CD4-positive, alpha-beta T cell treated with Interferon gamma for 1 hour (primary cell): Measurements from ENCODE around the gene BEAN1.

Source experiments
- DNase-seq: peaks from one replicate; pipeline ENCODE4 v3.0.0-alpha.2; 2020

The BEAN1 gene

DNA sequence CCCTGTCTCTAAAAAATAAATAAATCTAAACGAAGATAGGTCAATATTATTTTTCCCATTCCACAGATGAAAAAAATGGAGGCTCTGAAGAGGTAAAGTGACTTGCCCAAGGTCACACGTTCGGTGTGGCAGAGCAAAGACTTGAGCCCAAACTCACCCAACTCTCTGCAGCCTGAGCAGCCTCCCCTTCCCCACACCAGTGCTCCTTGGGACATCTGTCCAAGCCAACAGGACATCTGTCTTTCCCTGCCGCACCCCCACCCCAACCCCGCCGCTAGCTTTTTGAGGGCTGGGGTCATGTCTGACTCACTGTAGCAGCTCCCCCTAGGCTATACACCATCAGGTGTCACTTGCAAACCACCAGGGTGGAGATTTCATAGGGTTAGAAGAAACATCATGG, 5.2 kb upstream of the BEAN1 start:
- DNase-seq = no peak

DNA sequence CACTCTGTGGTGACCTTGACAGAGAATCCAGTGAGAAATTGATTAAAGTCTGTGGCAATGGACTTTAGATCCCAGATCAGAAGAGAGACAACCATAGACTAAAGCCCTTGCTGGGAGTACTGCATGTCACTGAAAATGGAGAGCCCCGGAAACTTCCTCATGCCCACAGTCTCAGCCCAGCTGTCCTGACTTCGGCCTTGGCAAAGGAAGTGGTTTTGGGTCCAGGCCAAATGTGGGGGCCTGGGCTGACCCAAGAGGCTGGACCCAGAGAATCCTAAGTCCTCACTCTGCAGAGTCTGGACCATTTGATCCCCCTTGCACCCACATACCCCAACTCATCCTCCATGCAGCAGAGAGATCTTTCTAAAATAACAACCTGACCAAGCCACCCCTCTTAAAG, 4.7 kb upstream of the BEAN1 start:
- no peak for DNase-seq

DNA sequence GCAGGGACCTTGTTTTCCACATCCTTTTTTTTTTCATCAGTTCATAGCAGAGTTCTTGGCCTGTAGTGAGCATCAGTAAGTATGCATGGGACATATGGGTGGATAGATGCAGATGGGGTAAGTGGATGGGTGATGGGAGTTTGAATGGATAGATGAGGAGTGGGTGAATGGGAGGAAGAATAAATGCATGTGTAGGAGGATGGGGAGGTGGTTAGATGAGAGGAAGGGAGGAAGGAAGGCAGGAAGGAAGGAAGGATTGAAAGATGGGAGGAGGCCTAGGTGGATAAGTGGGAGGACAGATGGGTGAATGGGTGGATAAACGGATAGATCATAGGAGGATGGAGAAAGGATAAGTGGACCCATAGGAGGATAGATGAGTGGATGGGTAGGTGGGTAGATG, 3.9 kb upstream of the BEAN1 start:
- DNase-seq = no peak

DNA sequence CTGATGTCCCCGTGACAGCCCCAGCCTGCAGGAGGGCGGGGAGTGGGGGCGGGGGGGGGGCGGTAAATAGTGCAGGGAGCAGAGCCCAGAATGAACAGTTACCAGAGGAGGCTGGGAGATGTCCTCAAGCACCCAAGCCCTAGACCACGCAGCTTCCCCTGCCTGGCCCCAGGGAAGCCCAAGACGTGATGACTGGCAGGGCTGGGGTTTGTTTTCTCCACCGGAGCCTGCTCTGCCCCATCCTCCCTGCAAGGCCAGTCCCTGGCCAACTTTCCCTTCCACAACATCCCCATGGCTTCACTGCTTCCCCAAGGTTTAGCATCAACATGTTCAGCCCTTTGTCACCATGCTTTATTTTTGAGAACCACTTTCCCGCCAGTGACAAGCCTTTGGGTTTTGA, 1.4 kb upstream of the BEAN1 start:
- DNase-seq = no peak

DNA sequence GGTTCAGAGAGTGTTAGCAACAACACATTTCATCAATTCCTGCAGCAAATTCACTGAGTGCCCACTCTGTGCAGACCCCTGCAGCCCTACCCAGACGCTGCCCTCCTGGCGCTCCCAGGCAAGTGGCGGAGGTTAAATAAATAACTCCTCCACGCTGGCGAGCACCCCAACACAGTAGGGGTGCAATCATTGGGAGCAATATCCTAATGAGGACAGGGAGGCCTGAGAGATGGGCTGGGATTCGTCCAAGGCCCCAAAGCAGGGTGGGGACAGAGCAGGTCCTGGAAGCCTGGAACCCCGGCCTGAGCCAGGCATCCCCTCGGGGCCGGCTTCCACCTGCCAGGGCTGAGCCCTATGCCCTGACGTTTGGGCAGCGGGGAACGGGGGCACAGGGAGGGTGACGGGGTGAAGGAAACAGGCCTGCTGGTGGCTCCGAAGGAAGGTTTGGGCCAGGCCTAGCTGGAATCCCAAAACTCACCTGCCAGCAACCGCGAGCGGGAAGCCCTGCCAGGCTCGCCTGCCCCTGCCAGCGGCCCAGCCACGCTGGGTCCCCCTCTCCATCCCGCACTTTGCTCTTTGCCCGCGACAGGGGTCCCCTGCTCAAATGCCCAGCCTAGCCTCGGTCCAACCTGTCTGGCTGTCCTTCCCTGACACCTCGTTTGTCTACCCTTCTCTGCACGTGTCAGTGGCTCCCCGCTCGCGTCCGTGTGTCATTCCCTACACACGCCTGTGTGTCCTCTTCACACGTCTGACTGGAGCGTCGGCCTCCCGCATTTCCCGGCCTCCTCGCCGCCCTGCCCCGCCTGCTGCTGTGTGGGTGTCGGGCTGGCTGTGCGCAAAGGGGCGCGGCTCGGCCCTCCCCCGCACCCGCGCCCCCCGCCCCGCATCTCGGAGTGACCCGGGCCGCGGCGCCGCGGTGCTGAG, 721 bp upstream of the BEAN1 start:
- no peak for DNase-seq

DNA sequence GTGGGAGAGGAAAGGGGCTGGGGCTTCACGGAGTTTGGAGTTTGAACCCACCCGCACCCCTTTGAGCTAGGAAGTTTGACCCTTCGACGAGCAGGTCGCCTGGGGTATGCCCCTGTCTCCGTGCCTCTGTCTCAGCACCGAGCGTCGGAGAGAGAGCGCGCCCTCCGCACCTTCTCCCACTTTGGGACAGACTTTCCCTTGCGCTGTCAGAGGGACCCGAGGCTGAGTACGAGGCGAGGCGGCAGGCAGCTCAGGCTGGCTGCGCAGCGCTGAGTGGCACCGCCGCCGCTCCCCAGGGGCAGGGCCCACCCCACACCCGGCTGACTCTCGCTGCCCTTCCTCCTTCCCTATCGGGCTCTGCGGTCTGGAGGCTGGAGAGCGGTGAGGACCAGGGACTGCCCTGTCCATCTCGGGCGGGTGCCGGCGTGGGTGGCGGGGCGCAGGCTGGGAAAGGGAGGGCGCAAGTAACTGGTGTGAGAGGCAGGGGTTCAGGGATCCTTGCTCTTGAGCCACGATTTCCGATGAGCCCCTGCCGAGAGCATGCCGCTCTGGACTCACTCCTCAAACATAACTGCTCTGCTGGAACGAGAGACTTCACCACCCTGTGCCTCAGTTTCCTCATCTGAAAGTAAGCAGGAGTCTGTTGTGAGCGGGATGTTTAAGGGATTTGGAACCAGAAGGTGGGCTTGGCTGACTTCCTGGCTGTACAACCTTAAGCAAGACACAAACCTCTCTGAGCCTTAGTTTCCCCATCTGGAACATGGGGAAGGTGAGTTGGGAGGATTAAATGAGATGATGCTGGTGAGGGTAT, 981 bp downstream of the BEAN1 start:
- no peak for DNase-seq

DNA sequence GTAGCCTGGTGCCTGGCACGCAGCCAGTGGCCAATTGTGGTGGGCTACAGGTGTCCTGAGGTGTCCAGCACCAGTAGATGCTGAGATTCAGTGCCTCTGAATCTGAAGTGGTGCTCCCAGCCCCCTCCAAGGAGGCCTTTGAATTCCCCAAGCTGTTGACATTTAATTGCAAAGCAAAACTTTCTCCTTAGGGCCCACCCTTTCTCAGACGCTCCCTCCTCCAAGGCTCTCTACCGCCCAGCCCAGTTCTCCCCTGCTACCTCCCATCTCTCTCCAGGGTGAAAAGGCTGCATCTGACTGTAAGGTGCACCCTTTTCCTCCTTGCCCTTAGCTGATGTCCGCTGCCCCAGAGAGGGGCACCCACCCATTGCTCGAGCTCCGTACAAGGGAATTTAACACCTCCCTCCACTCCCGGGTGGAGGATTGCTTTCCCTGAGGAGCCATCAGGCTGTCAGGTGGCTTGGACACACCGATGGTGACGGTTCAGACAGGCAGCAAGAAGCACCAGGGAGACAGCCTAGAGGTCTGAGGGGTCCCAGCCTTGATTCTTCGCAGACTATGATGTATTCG, 1.7 kb downstream of the BEAN1 start:
- no peak for DNase-seq

DNA sequence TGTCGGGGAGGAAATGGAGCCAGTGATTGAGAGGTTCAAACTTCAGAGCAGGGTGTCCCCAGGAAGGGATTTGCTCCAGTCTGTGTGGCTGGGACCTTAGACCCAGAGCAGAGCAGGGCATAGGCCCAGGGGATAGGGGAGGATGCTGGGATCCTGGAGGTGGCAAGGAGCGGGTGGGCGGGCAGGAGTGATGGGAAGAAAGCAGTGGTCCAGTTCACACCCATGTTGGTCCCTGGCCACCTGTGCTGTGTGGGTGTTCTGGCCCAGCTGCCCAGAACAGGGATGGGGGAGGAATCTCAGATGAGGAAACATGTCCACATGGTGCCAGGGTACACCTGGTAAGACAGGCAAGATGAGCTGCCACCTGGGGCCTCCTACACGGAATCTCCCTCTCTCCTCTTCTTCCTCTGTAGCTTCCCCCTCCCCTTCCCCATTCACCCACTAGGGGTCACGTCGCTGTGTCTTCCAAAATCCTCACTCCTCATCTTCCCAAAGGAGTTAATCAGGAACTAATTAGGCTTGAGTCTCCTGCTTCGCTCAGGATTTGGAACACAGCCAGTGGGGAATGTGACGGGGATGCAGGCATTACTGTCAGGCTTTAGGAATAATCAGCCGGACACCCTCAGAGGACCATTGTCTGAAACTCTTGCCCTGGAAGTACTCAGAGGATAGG, 2.3 kb downstream of the BEAN1 start:
- no peak for DNase-seq

DNA sequence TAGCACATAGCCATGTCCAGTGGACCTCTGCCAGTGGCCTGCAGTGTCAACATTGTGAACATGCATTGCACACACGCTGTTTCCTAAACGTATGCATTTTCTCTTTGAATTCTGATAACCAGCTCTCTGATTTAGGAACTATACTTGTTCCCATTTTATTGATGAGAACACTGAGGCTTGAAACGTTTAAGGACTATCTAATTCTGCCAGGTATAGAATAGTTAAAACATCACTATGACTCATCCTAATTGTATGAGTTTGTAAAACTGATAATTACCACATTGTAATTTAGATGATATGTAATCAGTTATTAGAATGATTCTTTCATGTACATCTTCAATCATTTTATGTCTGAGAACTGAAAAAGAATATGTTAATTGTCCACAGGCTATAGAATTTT, 3.1 kb downstream of the BEAN1 start:
- DNase-seq = no peak

DNA sequence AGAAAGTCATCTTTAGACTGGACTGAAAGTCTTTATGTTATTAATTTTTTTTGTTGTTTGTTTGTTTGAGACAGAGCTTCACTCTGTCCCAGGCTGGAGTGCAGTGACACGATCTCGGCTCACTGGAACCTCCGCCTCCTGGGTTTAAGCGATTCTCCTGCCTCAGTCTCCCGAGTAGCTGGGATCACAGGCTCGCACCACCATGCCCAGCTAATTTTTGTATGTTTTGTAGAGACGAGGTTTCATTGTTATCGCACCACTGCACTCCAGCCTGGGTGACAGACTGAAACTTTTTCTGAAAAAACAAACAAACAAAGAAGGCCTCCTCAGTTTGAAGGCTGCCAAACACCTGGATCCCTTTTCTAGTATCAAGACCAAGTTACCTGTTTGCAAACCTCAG, 4.7 kb downstream of the BEAN1 start:
- no peak for DNase-seq

DNA sequence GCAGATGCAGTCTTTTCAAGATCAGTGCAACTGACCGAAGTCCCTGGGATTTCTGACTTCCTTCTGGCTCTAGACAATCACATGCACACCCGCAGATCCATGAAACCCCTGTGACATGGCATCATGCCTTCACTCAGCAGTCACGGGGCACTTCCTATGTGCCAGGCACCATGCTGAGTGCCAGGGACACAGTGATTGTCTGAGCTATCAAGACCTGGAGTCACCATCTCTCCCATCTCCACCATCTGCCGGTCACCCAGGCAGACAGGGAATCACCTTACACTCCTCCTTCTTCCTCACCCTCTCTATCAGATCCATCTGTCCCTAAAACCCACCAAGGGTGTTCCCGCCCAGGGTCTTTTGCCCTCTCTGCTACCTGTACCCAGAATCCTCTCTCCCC, 5.3 kb downstream of the BEAN1 start:
- DNase-seq = no peak

DNA sequence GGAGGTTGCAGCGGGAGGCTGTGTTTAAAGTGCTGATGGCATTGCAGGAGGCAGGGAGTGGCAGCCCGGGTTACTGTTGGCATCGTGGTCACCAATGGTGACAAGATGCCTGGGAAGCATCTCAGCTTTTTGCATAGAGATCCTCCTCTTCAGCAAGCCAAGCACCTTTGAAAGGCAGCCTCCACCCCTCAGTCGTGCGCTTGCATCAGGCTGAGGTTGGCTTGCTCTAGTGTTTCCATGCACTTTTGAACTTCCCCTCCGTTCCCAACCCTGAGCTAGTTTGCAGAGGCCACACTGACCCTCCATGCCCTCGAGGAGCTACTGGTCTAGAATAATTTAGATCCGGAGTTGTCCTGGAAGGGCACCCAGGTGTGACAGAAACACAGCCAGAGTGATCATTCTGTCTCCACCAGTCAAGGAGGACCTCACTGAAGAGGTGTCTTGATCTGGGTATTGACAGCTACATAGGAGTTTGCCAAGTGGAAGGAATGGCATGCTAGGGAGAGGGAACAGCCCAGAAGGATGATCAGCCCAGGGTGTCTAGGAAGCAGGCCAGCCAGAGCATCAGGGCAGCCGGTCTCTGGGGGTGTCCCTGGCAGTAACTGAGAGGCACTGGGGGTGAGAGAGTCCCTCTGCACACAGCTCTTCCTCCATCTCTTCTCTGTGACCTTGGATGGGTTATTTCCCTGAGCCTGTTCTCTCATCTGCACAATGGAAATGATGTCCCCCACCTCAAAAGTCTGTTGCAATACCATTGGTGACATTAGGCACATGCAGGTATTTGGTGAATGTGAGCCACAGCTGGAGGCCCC, 7.7 kb downstream of the BEAN1 start:
- DNase-seq = no peak

DNA sequence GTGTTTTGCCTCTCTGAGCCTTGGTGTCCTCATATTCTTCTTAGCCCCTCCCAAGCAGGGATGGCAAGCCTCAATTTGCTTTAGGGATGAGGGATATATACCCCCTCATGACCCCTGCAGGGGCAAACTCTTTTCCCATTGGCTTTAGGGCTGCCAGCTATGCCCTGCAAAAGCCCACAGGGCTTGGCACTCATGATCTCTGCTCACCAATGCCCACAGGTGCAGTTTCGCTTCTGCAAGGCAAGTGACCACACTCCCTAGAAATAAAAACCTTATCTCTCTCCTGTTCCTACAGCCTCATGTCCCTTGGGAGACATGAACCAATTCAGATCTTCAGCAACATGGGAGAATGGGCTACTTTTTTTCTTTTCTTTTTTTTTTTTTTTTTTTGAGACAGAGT, 8.8 kb downstream of the BEAN1 start:
- DNase-seq = no peak

DNA sequence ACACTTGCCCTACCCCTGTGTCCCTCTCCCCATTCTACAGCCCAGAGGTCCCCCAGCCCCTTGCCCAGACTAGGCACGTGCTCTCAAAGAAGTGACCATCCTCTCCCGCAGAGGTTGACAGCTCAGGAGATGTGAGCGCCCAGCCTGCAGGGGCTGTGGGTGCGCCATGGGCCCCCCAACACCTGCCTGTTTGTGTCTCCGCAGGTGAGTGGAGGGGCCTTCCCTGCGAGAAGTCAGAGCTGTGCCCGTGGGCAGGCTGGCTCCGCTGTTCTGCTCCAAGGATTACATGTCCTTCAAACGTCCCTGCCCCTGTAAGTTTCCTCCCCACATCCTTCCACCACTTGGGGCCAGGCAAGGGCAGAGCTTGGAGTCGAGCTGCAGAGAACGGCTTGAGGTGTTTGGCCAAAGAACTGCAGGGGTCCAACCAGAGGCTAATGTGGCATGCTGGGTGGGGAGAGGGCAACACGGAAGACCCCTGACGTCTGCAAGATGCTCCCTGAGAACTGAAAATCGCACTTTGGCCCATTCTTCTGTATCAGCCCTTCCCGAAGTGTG, 10.4 kb downstream of the BEAN1 start:
- DNase-seq = no peak

DNA sequence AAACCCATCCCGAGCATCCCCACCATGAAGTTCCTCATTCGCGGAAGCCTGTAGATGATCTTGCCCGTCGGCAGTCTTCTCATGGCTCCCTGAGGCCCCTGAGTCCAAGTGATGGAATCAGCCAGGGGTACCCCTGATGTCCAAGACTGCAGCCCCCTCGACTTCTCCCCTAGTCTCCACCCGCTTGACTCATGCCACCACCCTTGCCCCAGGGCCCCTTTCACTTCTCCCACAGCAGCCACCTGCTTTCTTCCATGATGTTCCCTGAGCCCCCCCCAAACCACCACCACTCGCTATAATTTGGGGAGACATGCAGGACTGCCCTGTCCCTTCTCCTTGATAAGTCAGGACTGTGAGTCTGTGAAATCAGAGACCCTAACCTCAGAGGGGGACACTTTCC, 11.4 kb downstream of the BEAN1 start:
- no peak for DNase-seq

DNA sequence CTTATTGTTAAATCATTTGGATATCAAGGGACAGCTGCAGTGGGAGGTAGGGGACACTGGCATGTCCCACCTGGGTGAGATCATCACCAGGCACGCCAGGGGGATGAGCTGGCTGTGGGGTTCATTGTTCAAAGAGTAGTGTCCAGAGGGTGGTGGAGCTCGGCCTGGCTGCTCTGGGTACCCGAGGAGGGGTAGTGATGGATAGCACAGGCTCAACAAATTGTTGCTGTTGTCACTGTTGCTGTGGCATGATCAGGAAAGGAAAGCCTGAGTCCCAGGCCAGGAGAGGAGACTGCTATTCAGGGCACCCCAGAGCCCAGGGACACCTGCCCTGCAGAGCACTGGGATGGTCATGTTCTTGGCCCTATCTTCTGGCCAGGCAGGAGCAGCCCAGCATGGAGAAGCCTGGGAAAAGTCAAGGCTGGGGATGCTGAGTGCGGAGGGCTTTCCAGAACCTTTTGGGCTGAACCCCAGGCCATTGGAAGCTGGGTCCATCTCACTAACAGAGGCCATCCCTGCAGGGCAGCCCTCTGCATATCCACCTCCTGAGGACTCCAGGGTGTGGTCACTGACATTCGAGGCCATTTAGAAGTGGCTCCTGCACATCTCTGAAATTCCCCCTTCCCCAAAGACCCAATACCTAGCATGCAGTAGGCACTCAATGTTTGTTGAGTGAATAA, 12.1 kb downstream of the BEAN1 start:
- no peak for DNase-seq

DNA sequence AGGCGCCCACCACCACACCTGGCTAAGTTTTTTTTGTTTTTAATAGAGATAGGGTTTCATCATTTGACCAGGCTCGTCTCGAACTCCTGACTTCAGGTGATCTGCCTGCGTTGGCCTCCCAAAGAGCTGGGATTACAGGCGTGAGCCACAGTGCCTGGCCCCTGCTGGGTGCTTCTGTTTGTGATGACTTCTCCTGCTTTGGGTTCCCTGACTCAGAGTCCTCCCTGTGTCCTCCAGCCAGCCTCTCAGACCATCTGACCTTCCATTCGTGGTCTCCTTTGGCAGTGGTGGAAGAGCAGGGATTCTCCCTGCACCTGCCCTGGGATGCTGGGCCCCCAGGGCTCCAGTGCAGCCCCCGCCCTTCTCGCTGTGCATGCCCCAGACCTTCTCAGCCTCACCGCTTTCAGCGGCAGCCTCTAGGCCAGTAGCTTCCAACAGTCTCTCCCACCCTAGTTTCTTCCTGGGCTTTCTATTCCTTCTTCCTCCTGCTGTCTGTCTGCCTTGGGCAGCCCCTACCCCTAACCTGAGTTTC, 13.2 kb downstream of the BEAN1 start:
- DNase-seq = no peak

DNA sequence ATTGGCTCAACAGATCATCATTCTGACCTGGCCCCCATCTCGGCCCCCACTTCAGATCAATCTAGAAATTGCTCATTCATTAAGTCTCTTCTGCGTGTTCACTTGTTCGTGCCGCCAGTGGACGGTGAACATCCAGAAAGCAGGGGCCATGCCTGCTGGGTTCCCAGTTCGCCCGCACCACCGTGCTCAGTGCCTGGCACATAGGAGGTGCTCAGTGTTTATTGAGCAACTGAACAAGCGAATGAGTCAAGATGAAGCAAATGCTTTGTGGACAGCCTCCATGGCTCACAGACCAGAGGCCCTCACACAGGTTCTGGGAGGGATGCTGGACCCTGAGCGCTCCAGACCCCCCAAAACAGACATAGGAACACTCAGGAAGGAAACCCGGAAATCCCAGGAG, 13.9 kb downstream of the BEAN1 start:
- no peak for DNase-seq

DNA sequence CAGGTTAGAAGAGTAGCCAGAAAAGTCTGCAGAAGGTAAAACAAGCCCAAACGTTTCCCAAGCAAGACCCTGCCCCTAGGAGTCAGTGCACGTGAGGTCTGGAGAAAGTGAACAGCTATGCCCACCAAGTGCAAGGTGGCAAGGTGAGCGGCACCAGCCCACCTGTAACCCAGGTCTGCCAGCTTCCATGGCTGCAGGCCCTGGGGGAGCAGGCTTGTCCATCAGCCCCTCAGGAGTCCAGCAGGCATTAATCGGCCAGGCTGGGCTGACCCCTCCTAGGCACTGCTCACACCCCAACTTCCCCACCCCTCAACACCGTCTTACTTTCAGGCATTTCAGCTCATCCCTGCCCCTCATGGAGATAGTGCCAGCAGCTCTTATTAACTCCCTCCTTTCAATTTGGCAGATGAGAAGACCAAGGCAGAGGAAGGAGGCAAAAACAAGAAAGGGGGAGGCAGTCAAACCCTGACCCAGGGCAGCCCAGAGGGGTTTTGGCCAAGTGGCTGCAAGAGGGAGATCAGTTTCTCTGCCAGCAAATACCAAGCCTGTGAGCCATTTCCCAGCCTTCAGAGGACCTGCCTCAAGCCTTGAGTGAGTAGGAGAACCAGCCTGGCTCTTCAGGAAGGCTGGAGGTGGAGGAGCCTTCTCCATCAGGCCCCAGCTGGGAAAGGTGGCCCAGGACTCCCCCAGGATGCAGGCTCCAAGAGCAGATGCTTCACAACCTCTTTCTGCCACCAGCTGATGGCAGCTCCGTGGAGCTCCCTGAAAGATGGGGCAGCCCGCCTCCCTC, 14.7 kb downstream of the BEAN1 start:
- no peak for DNase-seq

DNA sequence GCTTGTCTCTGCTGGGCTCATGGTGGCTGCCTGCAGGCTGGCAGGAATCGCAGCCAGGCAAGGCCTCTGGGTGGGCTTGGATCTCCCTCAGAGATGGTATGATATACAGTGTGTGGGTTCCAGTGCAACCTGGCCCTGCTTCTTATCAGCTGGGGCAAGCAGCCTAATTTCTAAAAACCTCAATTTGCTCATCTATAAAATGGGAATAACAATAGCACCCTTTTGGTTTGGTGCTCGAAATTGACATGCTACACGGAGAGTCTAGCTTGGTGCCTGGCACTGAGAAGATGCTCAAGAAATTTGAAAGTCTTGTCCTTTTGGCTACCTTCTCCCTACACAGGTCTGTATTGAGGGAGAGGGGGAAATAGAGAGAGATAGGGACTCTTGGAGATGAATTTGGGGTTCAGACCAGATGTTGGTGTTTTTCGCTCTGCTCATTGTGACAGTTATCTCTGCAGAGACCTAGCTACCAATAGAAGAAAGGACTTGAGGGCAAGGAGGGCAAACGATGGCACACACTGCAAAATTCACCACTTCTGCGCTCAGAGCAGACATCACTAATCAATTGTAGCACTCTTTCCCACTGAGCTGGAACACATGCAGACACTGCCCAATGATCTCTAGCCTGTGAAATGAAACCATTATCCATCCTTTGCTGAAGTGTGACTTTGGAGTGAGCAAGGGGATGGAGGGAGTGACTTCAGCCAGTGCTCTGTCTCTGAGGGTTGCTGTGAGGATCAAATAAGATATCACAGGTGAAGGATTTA, 15.6 kb downstream of the BEAN1 start:
- DNase-seq = no peak
